ENCODE measurements around the gene S100Z.

S100Z gene

DNA sequence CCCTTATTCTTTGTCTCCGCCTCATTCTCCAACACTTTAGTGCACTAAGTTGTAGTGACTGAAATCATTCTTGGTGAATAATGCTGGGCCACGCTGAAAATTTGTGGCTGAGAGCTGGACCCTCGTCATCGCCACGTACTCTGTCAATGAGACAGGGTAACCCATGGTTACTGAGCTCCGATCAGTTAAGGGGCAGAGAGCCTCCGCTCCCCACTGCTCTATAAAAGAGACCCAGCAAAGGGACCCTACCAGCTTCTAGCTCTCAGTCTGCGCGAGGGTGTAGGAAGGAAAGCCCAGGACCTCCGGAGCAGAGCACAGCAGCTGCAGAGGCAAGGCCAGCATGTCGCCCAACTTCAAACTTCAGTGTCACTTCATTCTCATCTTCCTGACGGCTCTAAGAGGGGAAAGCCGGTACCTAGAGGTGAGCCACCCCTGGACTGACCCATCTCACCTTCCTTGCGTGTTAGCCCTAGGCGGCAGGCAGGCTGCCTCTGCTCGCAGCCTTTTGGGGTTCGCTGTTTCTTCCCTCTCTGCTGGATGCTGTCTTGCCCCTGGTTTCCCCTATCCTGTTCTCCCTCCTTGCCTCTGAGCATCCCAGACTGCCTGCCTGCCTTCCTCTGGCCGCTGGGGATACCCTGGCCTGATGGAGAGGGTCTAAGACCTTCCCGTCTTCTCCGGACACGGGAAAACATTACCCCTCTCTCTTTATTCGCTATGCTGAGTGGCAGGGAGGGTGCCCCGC lies 103.2 kb downstream of the S100Z start, which contains the start of gene CRHBP:
TSS of gene CRHBP (plus strand) at position 251 of the 742 bp plus-strand sequence. CDS start at position 341, 90 bp downstream.
- TF ChIP-seq, protein P1, sequence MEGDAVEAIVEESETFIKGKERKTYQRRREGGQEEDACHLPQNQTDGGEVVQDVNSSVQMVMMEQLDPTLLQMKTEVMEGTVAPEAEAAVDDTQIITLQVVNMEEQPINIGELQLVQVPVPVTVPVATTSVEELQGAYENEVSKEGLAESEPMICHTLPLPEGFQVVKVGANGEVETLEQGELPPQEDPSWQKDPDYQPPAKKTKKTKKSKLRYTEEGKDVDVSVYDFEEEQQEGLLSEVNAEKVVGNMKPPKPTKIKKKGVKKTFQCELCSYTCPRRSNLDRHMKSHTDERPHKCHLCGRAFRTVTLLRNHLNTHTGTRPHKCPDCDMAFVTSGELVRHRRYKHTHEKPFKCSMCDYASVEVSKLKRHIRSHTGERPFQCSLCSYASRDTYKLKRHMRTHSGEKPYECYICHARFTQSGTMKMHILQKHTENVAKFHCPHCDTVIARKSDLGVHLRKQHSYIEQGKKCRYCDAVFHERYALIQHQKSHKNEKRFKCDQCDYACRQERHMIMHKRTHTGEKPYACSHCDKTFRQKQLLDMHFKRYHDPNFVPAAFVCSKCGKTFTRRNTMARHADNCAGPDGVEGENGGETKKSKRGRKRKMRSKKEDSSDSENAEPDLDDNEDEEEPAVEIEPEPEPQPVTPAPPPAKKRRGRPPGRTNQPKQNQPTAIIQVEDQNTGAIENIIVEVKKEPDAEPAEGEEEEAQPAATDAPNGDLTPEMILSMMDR (IDR thresholded peaks at IDR 0.05; ENCODE audit: low read depth, low read length, missing control alignments): no peak
- no peak for DNase-seq (ENCODE audit: extremely low read depth, low read depth)
- H3K4me3 ChIP-seq (replicated peaks; ENCODE audit: low read depth, low read length): peak within 1 kb of the TSS; percentile 44

DNA sequence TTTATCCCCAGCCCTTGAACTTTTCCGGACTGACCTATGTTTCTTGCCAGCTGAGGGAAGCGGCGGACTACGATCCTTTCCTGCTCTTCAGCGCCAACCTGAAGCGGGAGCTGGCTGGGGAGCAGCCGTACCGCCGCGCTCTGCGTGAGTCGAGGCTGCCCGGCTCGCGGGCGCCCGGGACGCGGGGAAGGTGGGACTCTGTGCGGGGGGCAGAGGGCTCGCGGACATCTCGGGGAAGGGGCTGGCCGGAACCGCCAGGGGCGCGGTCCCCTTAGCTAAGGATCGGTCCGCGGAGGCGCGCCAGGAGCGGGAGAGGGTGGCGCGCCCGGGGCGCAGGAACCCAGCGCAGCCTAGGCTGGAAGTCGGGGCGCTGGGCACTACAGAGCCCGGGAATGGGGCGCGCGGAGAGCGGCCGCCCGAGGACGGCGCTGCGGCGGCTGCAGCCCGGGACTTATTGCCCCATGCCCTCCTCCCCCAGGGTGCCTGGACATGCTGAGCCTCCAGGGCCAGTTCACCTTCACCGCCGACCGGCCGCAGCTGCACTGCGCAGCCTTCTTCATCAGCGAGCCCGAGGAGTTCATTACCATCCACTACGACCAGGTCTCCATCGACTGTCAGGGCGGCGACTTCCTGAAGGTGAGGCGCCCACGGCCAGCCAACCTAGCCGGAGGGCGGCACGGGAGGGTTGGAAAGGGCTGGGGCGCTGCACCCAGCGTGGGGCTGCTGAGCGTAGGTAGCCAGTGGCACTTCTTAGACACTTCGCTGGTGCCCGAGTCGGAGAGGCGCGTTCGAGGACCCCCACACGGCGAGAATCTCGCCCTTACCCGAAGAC lies 104.0 kb downstream of the S100Z start:
- TF ChIP-seq, protein P1 (IDR thresholded peaks at IDR 0.05; ENCODE audit: low read depth, low read length, missing control alignments): no peak
- H3K4me3 ChIP-seq (replicated peaks; ENCODE audit: low read depth, low read length): peak overlapping the region; percentile 44
- no peak for DNase-seq (ENCODE audit: extremely low read depth, low read depth)

DNA sequence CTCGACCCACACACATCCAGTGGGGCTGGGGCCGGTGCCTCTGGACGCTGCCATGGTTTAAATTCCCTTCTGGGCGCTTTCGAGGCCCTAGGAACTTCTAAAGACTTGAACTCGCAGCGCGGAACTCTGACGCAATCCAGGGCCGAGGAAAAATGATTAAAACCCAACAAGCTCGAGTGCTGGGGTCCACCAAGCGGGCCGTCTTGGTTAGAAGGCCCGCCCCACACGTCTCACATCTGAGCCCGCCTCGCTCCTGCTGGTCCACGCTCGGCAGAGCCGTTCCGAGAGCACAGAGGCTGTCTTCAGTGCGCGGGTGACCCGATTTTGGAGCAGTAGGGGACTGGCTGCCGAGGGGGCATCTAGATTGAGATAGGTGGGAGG lies 104.6 kb downstream of the S100Z start:
- no peak for DNase-seq (ENCODE audit: extremely low read depth, low read depth)
- TF ChIP-seq, protein P1 (IDR thresholded peaks at IDR 0.05; ENCODE audit: low read depth, low read length, missing control alignments): no peak
- peak overlapping the region; percentile 44 for H3K4me3 ChIP-seq (replicated peaks; ENCODE audit: low read depth, low read length)

DNA sequence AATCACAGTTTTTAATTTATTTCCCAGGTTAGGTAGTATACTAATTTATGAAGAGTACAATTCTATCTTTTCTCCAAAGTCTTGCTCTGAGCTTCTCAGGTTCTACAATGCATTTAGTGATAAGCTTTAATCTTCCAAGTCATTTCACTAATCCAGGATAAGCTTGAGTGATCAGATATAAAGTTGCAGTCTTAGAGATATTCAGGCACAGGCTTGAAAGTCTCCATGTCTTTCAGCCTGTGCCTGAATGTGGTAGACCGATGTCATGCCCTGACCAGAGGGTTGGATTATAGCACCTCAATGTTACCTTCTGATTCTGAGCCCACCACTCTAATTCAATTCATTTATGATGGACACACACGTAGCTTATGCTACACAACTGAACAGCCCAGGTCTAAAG lies 106.2 kb downstream of the S100Z start:
- no peak for DNase-seq (ENCODE audit: extremely low read depth, low read depth)
- H3K4me3 ChIP-seq (replicated peaks; ENCODE audit: low read depth, low read length): no peak overlapping the region
- TF ChIP-seq, protein P1 (IDR thresholded peaks at IDR 0.05; ENCODE audit: low read depth, low read length, missing control alignments): no peak

DNA sequence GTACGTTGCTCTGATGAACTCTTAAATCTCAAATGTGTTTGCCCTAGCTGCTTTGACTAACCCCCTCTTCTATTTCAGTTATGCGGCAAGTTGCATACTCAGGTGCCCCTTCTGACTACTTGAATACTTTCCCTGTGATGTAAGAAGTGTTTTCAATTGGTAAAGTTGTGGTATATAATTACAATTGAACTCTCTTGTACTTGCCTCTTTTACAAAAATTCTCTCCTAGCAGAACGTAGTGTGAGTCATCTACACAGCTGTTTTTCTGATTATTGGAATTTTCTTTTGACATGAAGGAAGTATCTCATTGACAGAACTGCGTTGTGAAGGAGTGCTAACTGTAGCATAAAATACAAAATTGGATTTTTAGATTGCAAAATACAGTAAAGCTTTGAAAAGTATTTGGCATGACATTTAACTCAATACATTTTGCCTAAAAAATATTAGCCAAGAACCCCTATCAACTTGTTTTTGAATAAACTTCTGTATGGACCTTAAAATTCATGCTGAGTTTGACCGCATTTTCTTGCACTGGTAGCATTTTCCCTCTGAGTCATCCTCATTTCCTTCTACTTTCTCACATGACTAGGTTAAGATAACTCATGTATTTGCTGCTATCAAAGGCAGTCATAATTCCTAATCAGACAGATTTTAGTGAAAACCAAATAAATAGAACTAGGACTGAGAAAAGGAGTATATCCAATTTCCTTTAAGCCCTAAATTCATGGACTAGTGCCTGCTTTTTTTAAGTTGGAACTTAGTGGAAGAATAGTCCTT lies 109.4 kb downstream of the S100Z start:
- no peak for DNase-seq (ENCODE audit: extremely low read depth, low read depth)
- TF ChIP-seq, protein P1 (IDR thresholded peaks at IDR 0.05; ENCODE audit: low read depth, low read length, missing control alignments): no peak
- no peak overlapping the region for H3K4me3 ChIP-seq (replicated peaks; ENCODE audit: low read depth, low read length)

DNA sequence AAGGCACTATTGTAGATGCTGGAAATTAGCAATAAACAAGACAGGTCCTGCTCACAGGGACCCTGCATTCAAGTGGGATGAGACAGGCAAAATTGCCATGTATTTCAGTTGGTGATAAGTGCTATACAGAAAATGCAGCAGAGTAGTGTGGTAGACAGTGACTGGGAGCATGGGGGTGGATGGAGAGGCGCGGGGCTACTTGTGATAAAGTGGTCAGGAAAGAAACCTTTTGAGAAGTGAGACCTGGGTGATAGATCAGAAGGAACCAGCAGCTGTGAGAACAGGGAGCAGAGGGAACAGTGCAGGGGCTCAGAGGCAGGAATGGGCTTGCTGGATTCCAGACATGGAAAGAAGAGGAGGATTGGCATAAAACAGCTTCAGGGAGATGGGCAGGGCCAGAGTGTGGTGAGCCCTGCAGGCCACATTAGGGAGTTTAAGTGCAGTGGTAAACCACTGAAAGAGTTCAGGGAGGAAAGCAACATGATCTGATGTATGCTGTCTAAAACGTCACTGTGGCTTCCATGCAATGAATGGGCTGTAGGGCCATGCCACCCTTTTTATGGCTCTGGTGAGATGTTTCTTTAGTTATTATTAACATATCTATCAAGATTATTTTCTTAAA lies 110.3 kb downstream of the S100Z start:
- TF ChIP-seq, protein P1 (IDR thresholded peaks at IDR 0.05; ENCODE audit: low read depth, low read length, missing control alignments): no peak
- DNase-seq (ENCODE audit: extremely low read depth, low read depth): no peak
- no peak overlapping the region for H3K4me3 ChIP-seq (replicated peaks; ENCODE audit: low read depth, low read length)
